ENCODE measurements around the gene ENTPD2.

Gene ENTPD2

DNA sequence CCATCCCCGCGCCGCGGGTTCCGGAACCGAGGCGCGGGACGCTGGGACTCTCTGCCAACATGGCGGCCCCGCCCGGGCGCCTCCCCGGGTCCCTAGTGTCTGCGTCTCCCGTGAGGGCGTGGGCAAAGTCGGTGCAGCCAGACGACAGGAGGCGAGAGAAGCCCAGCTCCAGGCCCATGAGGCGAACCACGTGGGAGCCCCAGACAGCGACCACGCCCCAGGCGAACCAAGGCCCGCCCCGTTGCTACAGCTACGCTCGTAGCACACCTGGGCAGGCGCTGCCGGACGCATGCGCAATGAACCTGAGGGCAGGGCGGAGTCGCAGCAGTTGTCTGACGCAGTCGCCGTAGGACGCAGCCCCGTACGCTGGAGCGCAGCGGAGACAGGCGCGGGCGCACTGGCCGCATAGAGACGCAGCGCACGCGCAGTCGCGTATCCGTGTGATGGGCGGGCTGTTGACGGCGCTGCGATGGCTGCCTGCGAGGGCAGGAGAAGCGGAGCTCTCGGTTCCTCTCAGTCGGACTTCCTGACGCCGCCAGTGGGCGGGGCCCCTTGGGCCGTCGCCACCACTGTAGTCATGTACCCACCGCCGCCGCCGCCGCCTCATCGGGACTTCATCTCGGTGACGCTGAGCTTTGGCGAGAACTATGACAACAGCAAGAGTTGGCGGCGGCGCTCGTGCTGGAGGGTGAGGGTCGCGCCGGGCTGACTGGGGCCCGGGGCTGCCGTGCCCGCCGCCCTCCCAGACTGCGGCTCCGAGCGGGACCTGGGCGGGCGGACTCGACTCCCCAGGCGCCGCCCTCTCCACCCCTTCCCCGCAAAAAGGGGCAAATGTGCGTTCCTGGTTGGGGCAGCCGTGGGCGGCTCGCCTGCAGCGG, 32.9 kb upstream of the ENTPD2 start, which contains the start of gene MAN1B1:
MAN1B1 (plus strand) TSS at position 455 of the 878 bp plus-strand sequence; CDS start at position 470, 15 bp downstream.
- in situ Hi-C loops (cut with HindIII; ENCODE audit: low pct_unique_long_range_greater_than_20kb, low sequenced_read_pairs): no loop called here
- no peak for TF ChIP-seq JUND (IDR thresholded peaks at IDR 0.05; ENCODE audit: low read depth)

DNA sequence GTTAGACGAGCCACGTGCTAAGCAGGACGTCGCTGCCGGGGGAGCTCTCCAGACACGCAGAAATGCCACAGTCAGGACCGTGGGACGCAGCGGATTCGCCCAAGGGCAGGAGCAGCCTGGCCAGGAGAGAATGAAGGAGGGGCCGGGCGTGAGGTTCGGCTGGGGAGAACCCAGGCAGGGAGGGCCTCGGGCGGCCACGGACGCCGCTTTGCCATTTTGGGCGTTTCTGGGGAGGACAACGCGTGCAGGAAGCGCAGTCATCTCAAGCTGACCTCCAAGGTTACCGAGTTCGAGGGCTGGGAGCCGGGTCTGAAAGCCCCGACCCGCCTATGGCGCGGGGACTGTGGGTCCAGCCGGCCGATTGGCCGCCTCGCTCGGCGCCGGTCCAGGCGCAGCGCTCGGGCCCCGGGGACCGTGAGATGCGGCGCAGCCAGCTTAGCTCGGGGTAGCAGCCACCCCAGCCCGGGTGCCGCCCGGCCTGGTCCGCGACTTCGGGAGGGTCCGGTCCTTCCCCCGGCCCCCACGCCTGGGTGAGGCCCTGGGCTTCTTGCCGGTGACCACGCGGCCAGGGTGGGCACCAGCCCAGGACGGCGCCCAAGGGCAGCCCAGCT, 32.2 kb upstream of the ENTPD2 start:
- DNase-seq (ENCODE audit: low read depth in 1 of 2, low spot score in 1 of 2): peak; percentile 75 to 85
- in situ Hi-C loops (cut with HindIII; ENCODE audit: low pct_unique_long_range_greater_than_20kb, low sequenced_read_pairs): no loop called here
- no peak for TF ChIP-seq JUND (IDR thresholded peaks at IDR 0.05; ENCODE audit: low read depth)

More for the DNA sequence above, 32.9 kb upstream of the ENTPD2 start, which contains the start of gene MAN1B1:
- peak; percentile 98 to 100 for DNase-seq (ENCODE audit: low read depth in 1 of 2, low spot score in 1 of 2)

DNA sequence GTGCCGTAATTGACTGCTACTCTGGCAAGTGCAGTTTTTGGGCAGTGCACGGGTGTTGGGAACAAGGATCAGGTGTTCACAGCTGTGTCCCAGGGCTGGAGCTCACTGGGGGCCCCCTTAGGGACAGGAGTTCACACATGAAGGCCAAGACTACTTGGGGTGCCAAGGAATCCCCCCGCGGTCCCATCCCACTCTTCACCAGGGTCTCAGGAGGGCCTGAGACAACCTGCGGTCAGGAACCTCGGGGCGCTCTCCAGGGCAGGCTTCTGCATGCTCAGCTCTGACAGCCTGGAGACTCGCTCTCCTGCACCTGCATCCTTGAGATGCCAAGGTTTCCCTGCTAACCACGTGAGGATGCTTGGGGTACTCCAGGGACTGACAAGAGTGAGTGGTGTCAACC, 30.7 kb upstream of the ENTPD2 start:
- no peak for DNase-seq (ENCODE audit: low read depth in 1 of 2, low spot score in 1 of 2)
- in situ Hi-C loops (cut with HindIII; ENCODE audit: low pct_unique_long_range_greater_than_20kb, low sequenced_read_pairs): no loop called here
- TF ChIP-seq JUND (IDR thresholded peaks at IDR 0.05; ENCODE audit: low read depth): no peak

DNA sequence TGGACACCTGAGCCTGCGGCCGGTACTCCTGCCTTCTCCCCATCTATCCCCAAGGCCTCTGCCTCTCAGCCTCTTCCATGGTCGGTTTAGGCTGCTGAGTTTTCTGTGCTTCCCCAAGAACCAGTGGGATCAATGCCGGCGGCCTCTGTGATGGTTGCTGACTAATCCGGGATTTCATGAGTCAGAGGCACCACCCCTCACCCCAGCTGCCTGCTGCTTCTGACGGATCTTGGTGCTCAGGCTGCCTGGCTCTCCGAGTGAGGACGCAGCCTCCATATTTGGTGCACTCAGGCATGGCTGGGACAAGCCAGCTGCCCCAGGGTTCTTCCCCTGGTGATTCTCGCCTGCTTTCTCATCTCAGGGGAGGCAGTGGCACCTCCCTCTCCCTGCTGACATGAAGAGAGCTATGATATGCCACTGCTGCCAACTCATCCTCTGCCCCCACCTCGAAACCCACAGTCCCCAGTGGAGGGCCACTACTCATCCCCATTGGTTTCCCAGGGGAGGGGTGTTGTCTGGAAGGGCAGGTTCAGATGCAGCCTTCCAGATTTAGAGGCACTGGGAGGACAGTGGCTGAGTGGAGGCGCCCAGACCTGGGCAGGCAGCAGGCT, 29.6 kb upstream of the ENTPD2 start:
- no peak for DNase-seq (ENCODE audit: low read depth in 1 of 2, low spot score in 1 of 2)
- in situ Hi-C loops (cut with HindIII; ENCODE audit: low pct_unique_long_range_greater_than_20kb, low sequenced_read_pairs): no loop called here
- TF ChIP-seq JUND (IDR thresholded peaks at IDR 0.05; ENCODE audit: low read depth): no peak

DNA sequence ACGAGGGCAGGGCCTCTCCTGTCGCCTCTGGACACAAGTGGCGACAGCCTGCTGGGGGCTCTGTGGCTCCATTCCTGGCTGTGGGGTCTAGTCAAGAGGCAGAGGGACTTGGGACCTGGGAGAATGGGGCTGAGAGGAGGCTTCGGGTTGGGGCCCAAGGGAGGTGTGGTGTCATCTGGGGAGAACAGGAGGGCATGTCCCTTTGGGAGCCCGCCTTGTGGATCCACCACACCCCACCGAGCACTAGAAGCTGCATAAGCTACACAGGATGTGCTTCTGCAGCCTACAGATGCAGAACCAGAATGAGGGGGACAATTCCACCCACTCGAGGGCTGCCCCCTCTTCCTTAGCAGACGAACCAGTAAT, 29.0 kb upstream of the ENTPD2 start:
- no peak for TF ChIP-seq JUND (IDR thresholded peaks at IDR 0.05; ENCODE audit: low read depth)
- in situ Hi-C loops (cut with HindIII; ENCODE audit: low pct_unique_long_range_greater_than_20kb, low sequenced_read_pairs): no loop called here
- DNase-seq (ENCODE audit: low read depth in 1 of 2, low spot score in 1 of 2): no peak

DNA sequence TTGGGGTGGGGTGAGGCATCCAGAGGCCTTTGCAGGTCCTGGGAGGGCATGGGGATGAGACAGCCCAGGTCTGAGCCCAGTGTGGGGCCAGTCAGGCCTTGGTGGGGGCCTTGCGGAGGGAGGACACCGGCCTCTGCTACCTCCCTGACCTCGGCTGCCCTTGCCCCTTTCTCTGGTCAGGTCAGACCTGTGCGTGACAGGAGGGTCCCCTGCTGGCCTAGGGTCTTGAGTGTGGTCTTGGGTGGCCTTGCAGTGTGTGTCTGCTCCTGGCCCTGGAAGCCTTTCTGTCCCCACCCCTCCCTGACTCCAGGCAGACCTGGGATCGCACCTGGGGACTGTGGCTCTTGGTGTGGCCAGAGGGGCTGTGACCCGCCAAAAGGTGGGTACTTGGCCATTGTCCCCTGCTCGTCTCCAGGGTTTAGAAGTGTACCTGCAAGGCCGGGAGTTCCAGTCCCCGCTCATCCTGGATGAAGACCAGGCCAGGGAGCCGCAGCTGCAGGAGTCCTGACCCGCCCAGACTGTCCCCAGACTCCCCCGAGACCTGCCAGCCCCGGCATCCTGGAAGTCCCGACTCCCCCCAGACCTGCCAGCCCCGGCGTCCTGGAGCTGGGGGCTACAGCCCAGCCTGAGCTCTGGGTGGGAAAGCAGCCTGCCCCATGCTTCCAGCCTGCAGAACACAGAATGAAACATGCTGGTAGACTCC, 28.5 kb upstream of the ENTPD2 start:
- in situ Hi-C loops (cut with HindIII; ENCODE audit: low pct_unique_long_range_greater_than_20kb, low sequenced_read_pairs): no loop called here
- DNase-seq (ENCODE audit: low read depth in 1 of 2, low spot score in 1 of 2): no peak
- TF ChIP-seq JUND (IDR thresholded peaks at IDR 0.05; ENCODE audit: low read depth): no peak

DNA sequence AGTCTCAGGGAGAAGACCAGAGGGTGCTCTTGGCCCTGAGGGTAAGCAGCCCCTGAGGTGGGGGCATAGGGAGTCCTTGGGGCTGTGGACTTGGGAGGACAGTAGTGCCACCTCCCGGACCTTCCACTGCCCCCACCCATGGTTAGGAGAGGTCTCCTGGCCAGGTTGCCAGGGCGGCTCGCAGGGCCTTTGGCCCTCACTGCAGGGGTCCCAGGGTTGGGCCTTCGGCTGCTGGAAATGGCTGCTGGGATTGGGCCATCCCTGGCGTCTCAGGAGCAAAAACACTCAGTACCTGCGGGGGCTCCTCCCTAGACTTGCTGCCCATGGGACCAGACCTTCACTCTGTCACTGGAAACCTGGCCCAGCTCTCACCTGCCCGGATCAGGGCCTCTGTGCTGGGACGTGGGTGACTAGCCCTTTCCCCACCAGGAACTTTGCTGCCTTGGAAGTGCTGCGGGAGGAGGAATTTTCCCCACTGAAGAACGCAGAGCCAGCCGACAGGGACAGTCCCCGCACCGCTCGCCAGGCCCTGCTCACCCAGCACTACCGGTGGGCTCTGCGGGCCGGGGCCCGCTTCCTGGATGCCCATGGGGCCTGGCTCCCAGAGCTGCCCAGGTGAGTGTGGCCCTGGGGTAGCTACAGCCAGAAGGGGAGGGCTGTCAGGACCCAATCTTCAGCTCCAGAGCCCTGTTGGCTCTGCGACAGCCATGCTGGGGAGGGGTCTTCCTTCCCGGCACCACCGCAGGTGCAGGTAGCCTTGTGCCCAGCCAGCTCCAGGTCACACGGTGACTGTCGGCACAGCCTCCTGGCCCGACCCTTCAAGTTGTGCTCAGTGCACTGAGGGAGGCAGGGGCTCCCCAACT, 26.6 kb upstream of the ENTPD2 start:
- in situ Hi-C loops (cut with HindIII; ENCODE audit: low pct_unique_long_range_greater_than_20kb, low sequenced_read_pairs): no loop called here
- no peak for TF ChIP-seq JUND (IDR thresholded peaks at IDR 0.05; ENCODE audit: low read depth)
- no peak for DNase-seq (ENCODE audit: low read depth in 1 of 2, low spot score in 1 of 2)

DNA sequence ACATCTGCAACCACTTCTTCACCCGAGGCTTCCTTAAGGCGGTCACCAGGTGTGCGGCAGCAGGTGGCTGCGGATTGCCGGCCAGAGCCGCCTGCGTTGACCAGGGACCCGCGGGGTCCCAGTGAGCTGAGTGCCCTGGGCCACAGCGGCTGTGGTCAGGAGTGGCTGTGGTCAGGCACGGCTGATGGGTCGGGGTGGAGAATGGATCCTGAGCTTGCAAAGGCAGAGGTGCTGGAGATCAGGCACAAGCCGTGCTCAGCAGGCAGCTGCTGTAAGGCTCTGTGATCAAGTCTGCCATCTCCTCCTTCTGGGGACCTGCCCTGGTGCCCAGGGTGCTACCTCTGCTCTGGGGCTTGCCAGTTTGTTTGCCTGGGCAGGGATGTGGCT, 25.5 kb upstream of the ENTPD2 start:
- in situ Hi-C loops (cut with HindIII; ENCODE audit: low pct_unique_long_range_greater_than_20kb, low sequenced_read_pairs): no loop called here
- TF ChIP-seq JUND (IDR thresholded peaks at IDR 0.05; ENCODE audit: low read depth): no peak
- DNase-seq (ENCODE audit: low read depth in 1 of 2, low spot score in 1 of 2): no peak

DNA sequence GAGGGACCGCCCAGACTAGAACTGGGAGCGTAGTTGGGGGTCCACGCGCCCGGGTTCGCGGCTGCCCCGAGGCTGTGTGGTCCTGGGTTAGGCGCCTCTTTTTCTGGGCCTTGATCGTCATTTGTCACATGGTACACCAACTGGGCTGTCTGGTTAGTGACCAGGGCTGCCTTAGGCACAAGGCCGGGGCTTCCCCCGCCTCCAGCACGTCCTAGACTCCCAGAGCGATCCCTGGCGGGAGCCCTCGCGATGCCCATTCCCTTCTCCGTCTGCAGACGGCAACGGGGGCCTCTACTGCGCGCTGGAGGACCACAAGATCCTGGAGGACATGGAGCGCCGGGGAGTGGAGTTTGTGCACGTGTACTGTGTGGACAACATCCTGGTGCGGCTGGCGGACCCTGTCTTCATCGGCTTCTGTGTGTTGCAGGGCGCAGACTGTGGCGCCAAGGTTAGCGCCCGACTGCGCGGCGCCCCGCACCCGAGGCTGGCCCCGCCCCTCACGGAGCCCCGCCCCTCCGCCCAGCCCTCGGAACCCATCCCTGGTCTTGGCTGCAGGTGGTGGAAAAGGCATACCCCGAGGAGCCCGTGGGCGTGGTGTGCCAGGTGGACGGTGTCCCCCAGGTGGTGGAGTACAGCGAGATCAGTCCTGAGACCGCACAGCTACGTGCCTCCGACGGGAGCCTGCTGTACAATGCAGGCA, 25.0 kb upstream of the ENTPD2 start:
- TF ChIP-seq JUND (IDR thresholded peaks at IDR 0.05; ENCODE audit: low read depth): no peak
- no peak for DNase-seq (ENCODE audit: low read depth in 1 of 2, low spot score in 1 of 2)
- in situ Hi-C loops (cut with HindIII; ENCODE audit: low pct_unique_long_range_greater_than_20kb, low sequenced_read_pairs): no loop called here

DNA sequence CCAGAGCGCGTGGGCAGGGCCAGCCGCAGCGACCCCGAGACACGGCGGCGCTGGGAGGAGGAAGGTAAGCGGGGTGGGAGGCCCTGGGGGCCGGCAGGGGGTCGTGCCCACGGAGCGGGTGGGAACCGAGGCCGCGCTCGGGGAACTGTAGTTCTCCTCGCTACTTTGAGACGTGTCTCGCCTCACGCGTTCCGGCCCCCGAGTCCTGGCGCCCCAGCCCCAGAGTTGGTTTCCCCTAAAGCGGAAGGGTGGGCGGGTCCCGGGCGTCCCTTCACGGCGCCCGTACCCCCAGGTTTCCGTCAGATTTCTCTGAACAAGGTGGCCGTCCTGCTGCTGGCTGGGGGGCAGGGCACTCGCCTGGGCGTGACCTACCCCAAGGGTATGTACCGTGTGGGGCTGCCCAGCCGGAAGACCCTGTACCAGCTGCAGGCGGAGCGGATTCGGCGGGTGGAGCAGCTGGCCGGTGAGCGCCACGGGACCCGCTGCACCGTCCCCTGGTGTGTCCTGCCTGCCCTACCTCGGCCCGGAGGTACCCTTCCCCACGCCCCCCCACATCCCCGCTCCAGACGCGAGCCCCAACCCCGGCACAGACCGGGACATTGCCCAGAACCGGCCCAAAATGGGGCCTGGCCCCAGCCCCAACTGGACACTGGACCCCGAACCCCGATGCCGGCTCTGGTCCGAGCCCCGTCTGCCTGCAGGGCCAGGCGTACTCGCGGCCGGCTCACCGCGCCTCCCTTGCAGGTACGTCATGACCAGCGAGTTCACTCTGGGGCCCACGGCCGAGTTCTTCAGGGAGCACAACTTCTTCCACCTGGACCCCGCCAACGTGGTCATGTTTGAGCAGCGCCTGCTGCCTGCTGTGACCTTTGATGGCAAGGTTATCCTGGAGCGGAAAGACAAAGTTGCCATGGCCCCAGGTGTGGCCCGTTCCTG, 24.2 kb upstream of the ENTPD2 start:
- no peak for DNase-seq (ENCODE audit: low read depth in 1 of 2, low spot score in 1 of 2)
- in situ Hi-C loops (cut with HindIII; ENCODE audit: low pct_unique_long_range_greater_than_20kb, low sequenced_read_pairs): no loop called here
- no peak for TF ChIP-seq JUND (IDR thresholded peaks at IDR 0.05; ENCODE audit: low read depth)

Measured in T47D (cell line).